Kidney epithelial cell (primary cell): ENCODE data around the gene DGKG. TPM values are rescaled to one million over a fixed set of nuclear protein-coding genes. Genes with fewer than 3 reads are reported as not detected.

Experiments
- DNase-seq: peaks from one replicate; pipeline ENCODE4 v3.0.0-alpha.2; 2010; ENCODE audit warnings: low read depth
- H3K27me3 ChIP-seq: 2 replicates; pipeline ENCODE4 v1.6.0; 2011; ENCODE audit warnings: low read length; ENCODE audit not compliant: control insufficient read depth, insufficient read depth
- H3K36me3 ChIP-seq: 2 replicates; pipeline ENCODE4 v1.5.1; 2011; ENCODE audit warnings: low read length; ENCODE audit not compliant: control insufficient read depth, insufficient read depth
- H3K4me3 ChIP-seq: 2 replicates; pipeline ENCODE4 v1.5.1; 2011; ENCODE audit warnings: low read depth, mild to moderate bottlenecking, control low read depth, low read length
- CTCF ChIP-seq: IDR thresholded peaks from 2 replicates; pipeline ENCODE4 v1.5.1; 2011; ENCODE audit warnings: mild to moderate bottlenecking, moderate library complexity, low read length, control low read depth, inconsistent platforms; ENCODE audit not compliant: insufficient read depth, poor library complexity, severe bottlenecking
- total RNA-seq: library from RNA; depleted of rRNA; stranded (reverse); fragments of >200 nt; gene quantifications from 2 replicates; pipeline ENCODE4 v1.2.3, GENCODE V29; 2015

The DGKG gene
- total RNA-seq, 1 donor from 2014 or later: 0.04 TPM

GRCh38 chr3:186400026-186400425 lies 38.0 kb upstream of the DGKG start:
- Histone ChIP-seq H3K4me3 (no peak overlapping the region), H3K36me3 (no peaks in the 10 kb centered on the region), H3K27me3 (no peaks in the 10 kb centered on the region)
- DNase-seq: no peak
- no peak for TF ChIP-seq CTCF

- no peak for TF ChIP-seq CTCF
- H3K36me3 ChIP-seq: no peaks in the 10 kb centered on the region
- no peaks in the 10 kb centered on the region for H3K27me3 ChIP-seq
- DNase-seq: no peak
- H3K4me3 ChIP-seq: no peak overlapping the region
Observed at GRCh38 chr3:186394566-186395217, 32.7 kb upstream of the DGKG start.

- DNase-seq: no peak
- no peak overlapping the region for H3K4me3 ChIP-seq
- peaks cover 2% of the 10 kb centered on the region for H3K27me3 ChIP-seq
- TF ChIP-seq CTCF: no peak
- no peaks in the 10 kb centered on the region for H3K36me3 ChIP-seq
Observed at GRCh38 chr3:186386883-186387560, 25.0 kb upstream of the DGKG start.

- H3K36me3 ChIP-seq: no peaks in the 10 kb centered on the region
- no peak for TF ChIP-seq CTCF
- peaks cover 2% of the 10 kb centered on the region for H3K27me3 ChIP-seq
- no peak overlapping the region for H3K4me3 ChIP-seq
- DNase-seq: no peak
Observed at GRCh38 chr3:186385856-186386602, 24.0 kb upstream of the DGKG start.

GRCh38 chr3:186383026-186383993 lies 21.3 kb upstream of the DGKG start:
- no peak for DNase-seq
- no peak for TF ChIP-seq CTCF
- Histone ChIP-seq H3K4me3 (no peak overlapping the region), H3K36me3 (no peaks in the 10 kb centered on the region), H3K27me3 (peaks cover 4% of the 10 kb centered on the region)
